ENCODE measurements around the gene SVEP1.
"Not testable (repeated sequence)": the region's sequence is repeated elsewhere in the genome, so short reads cannot be mapped to it uniquely, and the experiment has no call there.

DNA sequence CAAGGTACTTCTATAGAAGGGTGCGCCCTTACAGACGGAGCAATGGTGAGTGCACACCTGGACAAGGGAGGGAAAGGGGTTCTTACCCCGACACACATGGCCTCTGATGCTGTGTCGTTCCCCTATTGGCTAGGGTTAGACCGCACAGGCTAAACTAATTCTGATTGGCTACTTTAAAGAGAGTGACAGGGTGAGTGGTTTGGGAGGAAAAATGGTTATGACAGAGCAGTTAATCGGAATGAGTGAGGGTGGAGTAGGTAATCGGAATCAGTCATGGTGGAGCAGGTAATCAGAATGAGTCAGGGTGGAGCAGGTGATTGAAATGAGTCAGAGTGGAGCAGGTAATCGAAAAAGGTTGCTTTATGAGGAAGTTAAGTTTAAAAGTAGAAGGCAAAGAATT, 35.0 kb upstream of the SVEP1 start:
- TF ChIP-seq, protein P1, sequence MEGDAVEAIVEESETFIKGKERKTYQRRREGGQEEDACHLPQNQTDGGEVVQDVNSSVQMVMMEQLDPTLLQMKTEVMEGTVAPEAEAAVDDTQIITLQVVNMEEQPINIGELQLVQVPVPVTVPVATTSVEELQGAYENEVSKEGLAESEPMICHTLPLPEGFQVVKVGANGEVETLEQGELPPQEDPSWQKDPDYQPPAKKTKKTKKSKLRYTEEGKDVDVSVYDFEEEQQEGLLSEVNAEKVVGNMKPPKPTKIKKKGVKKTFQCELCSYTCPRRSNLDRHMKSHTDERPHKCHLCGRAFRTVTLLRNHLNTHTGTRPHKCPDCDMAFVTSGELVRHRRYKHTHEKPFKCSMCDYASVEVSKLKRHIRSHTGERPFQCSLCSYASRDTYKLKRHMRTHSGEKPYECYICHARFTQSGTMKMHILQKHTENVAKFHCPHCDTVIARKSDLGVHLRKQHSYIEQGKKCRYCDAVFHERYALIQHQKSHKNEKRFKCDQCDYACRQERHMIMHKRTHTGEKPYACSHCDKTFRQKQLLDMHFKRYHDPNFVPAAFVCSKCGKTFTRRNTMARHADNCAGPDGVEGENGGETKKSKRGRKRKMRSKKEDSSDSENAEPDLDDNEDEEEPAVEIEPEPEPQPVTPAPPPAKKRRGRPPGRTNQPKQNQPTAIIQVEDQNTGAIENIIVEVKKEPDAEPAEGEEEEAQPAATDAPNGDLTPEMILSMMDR (conservative IDR thresholded peaks at IDR 0.05; ENCODE audit: low read depth in 2 of 2) = not testable (repeated sequence)
- not testable (repeated sequence) for TF ChIP-seq POLR2AphosphoS5 (IDR thresholded peaks at IDR 0.05; ENCODE audit: low read depth); EZH2phosphoT487 (IDR thresholded peaks at IDR 0.05; ENCODE audit: unreplicated experiment); CREB1 (CRISPR knock-in tag; IDR thresholded peaks at IDR 0.05; ENCODE audit: low read depth); JUNB (IDR thresholded peaks at IDR 0.05; ENCODE audit: unreplicated experiment); EZH2 (IDR thresholded peaks at IDR 0.05; ENCODE audit: low read depth, unreplicated experiment); ZNF331 (CRISPR knock-in tag; IDR thresholded peaks at IDR 0.05; ENCODE audit: low read depth); ZNF114 (CRISPR knock-in tag; IDR thresholded peaks at IDR 0.05); NANOG (IDR thresholded peaks at IDR 0.05; ENCODE audit: borderline replicate concordance)
- TF ChIP-seq, protein P2, sequence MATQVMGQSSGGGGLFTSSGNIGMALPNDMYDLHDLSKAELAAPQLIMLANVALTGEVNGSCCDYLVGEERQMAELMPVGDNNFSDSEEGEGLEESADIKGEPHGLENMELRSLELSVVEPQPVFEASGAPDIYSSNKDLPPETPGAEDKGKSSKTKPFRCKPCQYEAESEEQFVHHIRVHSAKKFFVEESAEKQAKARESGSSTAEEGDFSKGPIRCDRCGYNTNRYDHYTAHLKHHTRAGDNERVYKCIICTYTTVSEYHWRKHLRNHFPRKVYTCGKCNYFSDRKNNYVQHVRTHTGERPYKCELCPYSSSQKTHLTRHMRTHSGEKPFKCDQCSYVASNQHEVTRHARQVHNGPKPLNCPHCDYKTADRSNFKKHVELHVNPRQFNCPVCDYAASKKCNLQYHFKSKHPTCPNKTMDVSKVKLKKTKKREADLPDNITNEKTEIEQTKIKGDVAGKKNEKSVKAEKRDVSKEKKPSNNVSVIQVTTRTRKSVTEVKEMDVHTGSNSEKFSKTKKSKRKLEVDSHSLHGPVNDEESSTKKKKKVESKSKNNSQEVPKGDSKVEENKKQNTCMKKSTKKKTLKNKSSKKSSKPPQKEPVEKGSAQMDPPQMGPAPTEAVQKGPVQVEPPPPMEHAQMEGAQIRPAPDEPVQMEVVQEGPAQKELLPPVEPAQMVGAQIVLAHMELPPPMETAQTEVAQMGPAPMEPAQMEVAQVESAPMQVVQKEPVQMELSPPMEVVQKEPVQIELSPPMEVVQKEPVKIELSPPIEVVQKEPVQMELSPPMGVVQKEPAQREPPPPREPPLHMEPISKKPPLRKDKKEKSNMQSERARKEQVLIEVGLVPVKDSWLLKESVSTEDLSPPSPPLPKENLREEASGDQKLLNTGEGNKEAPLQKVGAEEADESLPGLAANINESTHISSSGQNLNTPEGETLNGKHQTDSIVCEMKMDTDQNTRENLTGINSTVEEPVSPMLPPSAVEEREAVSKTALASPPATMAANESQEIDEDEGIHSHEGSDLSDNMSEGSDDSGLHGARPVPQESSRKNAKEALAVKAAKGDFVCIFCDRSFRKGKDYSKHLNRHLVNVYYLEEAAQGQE (IDR thresholded peaks at IDR 0.05; ENCODE audit: unreplicated experiment) = not testable (repeated sequence)
- TF ChIP-seq, protein P3, sequence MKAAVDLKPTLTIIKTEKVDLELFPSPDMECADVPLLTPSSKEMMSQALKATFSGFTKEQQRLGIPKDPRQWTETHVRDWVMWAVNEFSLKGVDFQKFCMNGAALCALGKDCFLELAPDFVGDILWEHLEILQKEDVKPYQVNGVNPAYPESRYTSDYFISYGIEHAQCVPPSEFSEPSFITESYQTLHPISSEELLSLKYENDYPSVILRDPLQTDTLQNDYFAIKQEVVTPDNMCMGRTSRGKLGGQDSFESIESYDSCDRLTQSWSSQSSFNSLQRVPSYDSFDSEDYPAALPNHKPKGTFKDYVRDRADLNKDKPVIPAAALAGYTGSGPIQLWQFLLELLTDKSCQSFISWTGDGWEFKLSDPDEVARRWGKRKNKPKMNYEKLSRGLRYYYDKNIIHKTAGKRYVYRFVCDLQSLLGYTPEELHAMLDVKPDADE (IDR thresholded peaks at IDR 0.05) = not testable (repeated sequence)
- TF ChIP-seq, protein P4, sequence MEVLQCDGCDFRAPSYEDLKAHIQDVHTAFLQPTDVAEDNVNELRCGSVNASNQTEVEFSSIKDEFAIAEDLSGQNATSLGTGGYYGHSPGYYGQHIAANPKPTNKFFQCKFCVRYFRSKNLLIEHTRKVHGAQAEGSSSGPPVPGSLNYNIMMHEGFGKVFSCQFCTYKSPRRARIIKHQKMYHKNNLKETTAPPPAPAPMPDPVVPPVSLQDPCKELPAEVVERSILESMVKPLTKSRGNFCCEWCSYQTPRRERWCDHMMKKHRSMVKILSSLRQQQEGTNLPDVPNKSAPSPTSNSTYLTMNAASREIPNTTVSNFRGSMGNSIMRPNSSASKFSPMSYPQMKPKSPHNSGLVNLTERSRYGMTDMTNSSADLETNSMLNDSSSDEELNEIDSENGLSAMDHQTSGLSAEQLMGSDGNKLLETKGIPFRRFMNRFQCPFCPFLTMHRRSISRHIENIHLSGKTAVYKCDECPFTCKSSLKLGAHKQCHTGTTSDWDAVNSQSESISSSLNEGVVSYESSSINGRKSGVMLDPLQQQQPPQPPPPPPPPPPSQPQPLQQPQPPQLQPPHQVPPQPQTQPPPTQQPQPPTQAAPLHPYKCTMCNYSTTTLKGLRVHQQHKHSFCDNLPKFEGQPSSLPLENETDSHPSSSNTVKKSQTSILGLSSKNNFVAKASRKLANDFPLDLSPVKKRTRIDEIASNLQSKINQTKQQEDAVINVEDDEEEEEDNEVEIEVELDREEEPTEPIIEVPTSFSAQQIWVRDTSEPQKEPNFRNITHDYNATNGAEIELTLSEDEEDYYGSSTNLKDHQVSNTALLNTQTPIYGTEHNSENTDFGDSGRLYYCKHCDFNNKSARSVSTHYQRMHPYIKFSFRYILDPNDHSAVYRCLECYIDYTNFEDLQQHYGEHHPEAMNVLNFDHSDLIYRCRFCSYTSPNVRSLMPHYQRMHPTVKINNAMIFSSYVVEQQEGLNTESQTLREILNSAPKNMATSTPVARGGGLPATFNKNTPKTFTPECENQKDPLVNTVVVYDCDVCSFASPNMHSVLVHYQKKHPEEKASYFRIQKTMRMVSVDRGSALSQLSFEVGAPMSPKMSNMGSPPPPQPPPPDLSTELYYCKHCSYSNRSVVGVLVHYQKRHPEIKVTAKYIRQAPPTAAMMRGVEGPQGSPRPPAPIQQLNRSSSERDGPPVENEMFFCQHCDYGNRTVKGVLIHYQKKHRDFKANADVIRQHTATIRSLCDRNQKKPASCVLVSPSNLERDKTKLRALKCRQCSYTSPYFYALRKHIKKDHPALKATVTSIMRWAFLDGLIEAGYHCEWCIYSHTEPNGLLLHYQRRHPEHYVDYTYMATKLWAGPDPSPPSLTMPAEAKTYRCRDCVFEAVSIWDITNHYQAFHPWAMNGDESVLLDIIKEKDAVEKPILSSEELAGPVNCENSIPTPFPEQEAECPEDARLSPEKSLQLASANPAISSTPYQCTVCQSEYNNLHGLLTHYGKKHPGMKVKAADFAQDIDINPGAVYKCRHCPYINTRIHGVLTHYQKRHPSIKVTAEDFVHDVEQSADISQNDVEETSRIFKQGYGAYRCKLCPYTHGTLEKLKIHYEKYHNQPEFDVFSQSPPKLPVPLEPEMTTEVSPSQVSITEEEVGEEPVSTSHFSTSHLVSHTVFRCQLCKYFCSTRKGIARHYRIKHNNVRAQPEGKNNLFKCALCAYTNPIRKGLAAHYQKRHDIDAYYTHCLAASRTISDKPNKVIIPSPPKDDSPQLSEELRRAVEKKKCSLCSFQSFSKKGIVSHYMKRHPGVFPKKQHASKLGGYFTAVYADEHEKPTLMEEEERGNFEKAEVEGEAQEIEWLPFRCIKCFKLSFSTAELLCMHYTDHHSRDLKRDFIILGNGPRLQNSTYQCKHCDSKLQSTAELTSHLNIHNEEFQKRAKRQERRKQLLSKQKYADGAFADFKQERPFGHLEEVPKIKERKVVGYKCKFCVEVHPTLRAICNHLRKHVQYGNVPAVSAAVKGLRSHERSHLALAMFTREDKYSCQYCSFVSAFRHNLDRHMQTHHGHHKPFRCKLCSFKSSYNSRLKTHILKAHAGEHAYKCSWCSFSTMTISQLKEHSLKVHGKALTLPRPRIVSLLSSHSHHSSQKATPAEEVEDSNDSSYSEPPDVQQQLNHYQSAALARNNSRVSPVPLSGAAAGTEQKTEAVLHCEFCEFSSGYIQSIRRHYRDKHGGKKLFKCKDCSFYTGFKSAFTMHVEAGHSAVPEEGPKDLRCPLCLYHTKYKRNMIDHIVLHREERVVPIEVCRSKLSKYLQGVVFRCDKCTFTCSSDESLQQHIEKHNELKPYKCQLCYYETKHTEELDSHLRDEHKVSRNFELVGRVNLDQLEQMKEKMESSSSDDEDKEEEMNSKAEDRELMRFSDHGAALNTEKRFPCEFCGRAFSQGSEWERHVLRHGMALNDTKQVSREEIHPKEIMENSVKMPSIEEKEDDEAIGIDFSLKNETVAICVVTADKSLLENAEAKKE (CRISPR knock-in tag; IDR thresholded peaks at IDR 0.05) = not testable (repeated sequence)
